T-cell (primary cell): Measurements from ENCODE around the gene PKIB. TPM values are rescaled to one million over a fixed set of nuclear protein-coding genes. Genes with fewer than 3 reads are reported as not detected.

Experiments used
- ATAC-seq, 4 experiments: fragments of 200-7000 bp in 3 of 4; fragments of 150-1000 bp in 1 of 4; cut with Tn5 transposase; replicated peaks in 1 of 4; 1 replicate in 3 of 4; 2 replicates in 1 of 4; pipeline ENCODE4 v1.10.0; 2021; ENCODE audit warnings: moderate library complexity in 3 of 4, mild to moderate bottlenecking in 2 of 4, moderate number of reproducible peaks in 1 of 4
- CTCF ChIA-PET, 2 donors: fragments of 300-600 bp; sonication (Branson Sonifier 250); formaldehyde crosslinking; loops; one replicate each; lab custom pipeline; 2022; ENCODE audit warnings: antibody characterized with exemption in 2 of 2; lab: Charles Lee
- POLR2A ChIA-PET, 2 donors: fragments of 300-600 bp; sonication (Branson Sonifier 250); formaldehyde crosslinking; loops; one replicate each; lab custom pipeline; 2022; ENCODE audit warnings: antibody characterized with exemption in 2 of 2; lab: Charles Lee
- DNase-seq, 35 experiments: peaks; one replicate each; pipeline versions ENCODE4 v3.0.0 to v3.0.0-alpha.2; 2013 to 2023
- H3K27ac ChIP-seq: one replicate; pipeline ENCODE4 v1.5.1; 2013; ENCODE audit warnings: low read length
- H3K27me3 ChIP-seq, 2 experiments: replicated peaks in 1 of 2; 1 replicate in 1 of 2; 2 replicates in 1 of 2; pipeline versions ENCODE4 v1.6.1 to v1.7.0; 2013; ENCODE audit warnings: low read length in 1 of 2, mixed read lengths in 1 of 2; ENCODE audit not compliant: control insufficient read depth in 2 of 2, insufficient read depth in 2 of 2; ENCODE audit errors: extremely low read depth in 1 of 2
- H3K36me3 ChIP-seq, 2 donors: 1 replicate in 1 of 2; 2 replicates in 1 of 2; pipeline versions ENCODE4 v1.6.1 to v1.7.0; 2013; ENCODE audit warnings: low read length in 1 of 2; ENCODE audit not compliant: control insufficient read depth in 2 of 2, insufficient read depth in 1 of 2; ENCODE audit errors: extremely low read depth in 1 of 2
- H3K4me1 ChIP-seq, 2 experiments: 1 replicate in 1 of 2; 2 replicates in 1 of 2; pipeline versions ENCODE4 v1.6.1 to v1.7.0; 2013; ENCODE audit warnings: low read length in 2 of 2, mixed read lengths in 1 of 2; ENCODE audit not compliant: insufficient read depth in 2 of 2, control insufficient read depth in 1 of 2; ENCODE audit errors: extremely low read depth in 1 of 2
- H3K4me3 ChIP-seq, 2 donors: 1 replicate in 1 of 2; 2 replicates in 1 of 2; pipeline versions ENCODE4 v1.5.1 to v1.7.0; 2013; ENCODE audit warnings: mild to moderate bottlenecking in 2 of 2, low read length in 1 of 2, moderate library complexity in 1 of 2; ENCODE audit not compliant: control insufficient read depth in 1 of 2; ENCODE audit errors: extremely low read depth in 1 of 2
- H3K9me3 ChIP-seq: 2 replicates; pipeline ENCODE4 v1.7.0; 2013
- H3K27ac Mint-ChIP-seq, 2 donors: one replicate each; pipeline ENCODE4 v1.8.0; 2020 to 2021; ENCODE audit warnings: mild to moderate bottlenecking in 2 of 2, mixed read lengths in 2 of 2
- H3K27me3 Mint-ChIP-seq, 2 donors: one replicate each; pipeline ENCODE4 v1.8.0; 2021 to 2022; ENCODE audit warnings: mixed read lengths in 2 of 2
- H3K36me3 Mint-ChIP-seq: one replicate; pipeline ENCODE4 v1.8.0; 2021; ENCODE audit warnings: mixed read lengths
- H3K4me1 Mint-ChIP-seq, 3 donors: one replicate each; pipeline ENCODE4 v1.8.0; 2020 to 2022; ENCODE audit warnings: mixed read lengths in 3 of 3, mild to moderate bottlenecking in 1 of 3
- H3K4me3 Mint-ChIP-seq, 3 donors: one replicate each; pipeline ENCODE4 v1.8.0; 2020 to 2022; ENCODE audit warnings: mild to moderate bottlenecking in 3 of 3, mixed read lengths in 3 of 3, moderate library complexity in 3 of 3
- H3K9me3 Mint-ChIP-seq, 3 donors: one replicate each; pipeline ENCODE4 v1.8.0; 2020 to 2022; ENCODE audit warnings: mixed read lengths in 3 of 3
- WGBS: methylation state at CpG from one replicate; pipeline ENCODE4 v1.1.5; 2013; ENCODE audit warnings: missing lambda C conversion rate; ENCODE audit not compliant: insufficient coverage; 5-methylcytosine and 5-hydroxymethylcytosine counted together
- total RNA-seq, 35 experiments: library from RNA in 6 of 35; stranded (reverse) in 6 of 35; fragments of 120-200 nt in 1 of 35; gene quantifications; one replicate each; pipeline versions ENCODE4 v1.2.1 to v1.2.4 and lab custom pipeline; 2013 to 2026

PKIB gene
- total RNA-seq, 5 donors from 2014 or later (not counting 1 experiment from before 2014, with no cell fraction given): 0.47 to 2.1 (median 1.1) TPM

- Histone ChIP-seq H3K4me3 (no peak overlapping the region), H3K36me3 (no peaks in the 10 kb centered on the region), H3K27ac (no peak overlapping the region), H3K27me3 (no peaks in the 10 kb centered on the region), H3K9me3 (no peaks in the 10 kb centered on the region), H3K4me1 (no peaks in the 10 kb centered on the region)
- WGBS: no CpG with 5 or more reads among the region's 2 CpGs
- DNase-seq: no peak
- Mint-ChIP-seq H3K9me3 (no peaks in the 10 kb centered on the region), H3K36me3 (no peaks in the 10 kb centered on the region), H3K27me3 (peaks cover 0 to 3% of the 10 kb centered on the region in 2 donors), H3K4me1 (no peaks in the 10 kb centered on the region), H3K4me3 (no peak overlapping the region), H3K27ac (no peak overlapping the region)
- ChIA-PET POLR2A (no interaction called here), CTCF (no interaction called here)
- no peak for ATAC-seq
Measured at GRCh38 chr6:122676688-122677087, 66.5 kb downstream of the PKIB start.

- Histone ChIP-seq H3K36me3 (no peaks in the 10 kb centered on the region), H3K9me3 (no peaks in the 10 kb centered on the region), H3K27me3 (no peaks in the 10 kb centered on the region), H3K4me1 (no peaks in the 10 kb centered on the region), H3K27ac (no peak overlapping the region), H3K4me3 (no peak overlapping the region)
- 75% methylated on average over 1 of the region's 1 CpG for WGBS
- Mint-ChIP-seq H3K9me3 (no peaks in the 10 kb centered on the region), H3K4me3 (no peak overlapping the region), H3K4me1 (no peaks in the 10 kb centered on the region), H3K27ac (no peak overlapping the region), H3K27me3 (peaks cover 0 to 3% of the 10 kb centered on the region in 2 donors), H3K36me3 (no peaks in the 10 kb centered on the region)
- ChIA-PET CTCF (interaction anchor here in 1 of 2 donors (0.6 kb wide), 1 partner anchor 400 kb away, joined by 4 read pairs; no protein-coding TSS in a partner anchor), POLR2A (no interaction called here)
- ATAC-seq (no peak), DNase-seq (no peak)
Measured at GRCh38 chr6:122677406-122677805, 67.2 kb downstream of the PKIB start.

GRCh38 chr6:122678841-122679240 is 68.6 kb downstream of the PKIB start:
- Histone ChIP-seq H3K9me3 (no peaks in the 10 kb centered on the region), H3K27ac (no peak overlapping the region), H3K4me3 (no peak overlapping the region), H3K36me3 (no peaks in the 10 kb centered on the region), H3K4me1 (no peaks in the 10 kb centered on the region), H3K27me3 (no peaks in the 10 kb centered on the region)
- 79% methylated on average over 3 of the region's 3 CpGs for WGBS
- no peaks in the 10 kb centered on the region for H3K4me1 Mint-ChIP-seq
- ATAC-seq (no peak), DNase-seq (no peak)
- peaks cover 0 to 3% of the 10 kb centered on the region in 2 donors for H3K27me3 Mint-ChIP-seq
- H3K9me3 Mint-ChIP-seq: no peaks in the 10 kb centered on the region
- no peak overlapping the region for H3K4me3 Mint-ChIP-seq
- H3K27ac Mint-ChIP-seq: no peak overlapping the region
- CTCF ChIA-PET: no interaction called here
- POLR2A ChIA-PET: no interaction called here
- H3K36me3 Mint-ChIP-seq: no peaks in the 10 kb centered on the region

- no peak overlapping the region for H3K27ac Mint-ChIP-seq
- no peaks in the 10 kb centered on the region for H3K4me1 Mint-ChIP-seq
- H3K36me3 Mint-ChIP-seq: no peaks in the 10 kb centered on the region
- H3K4me3 Mint-ChIP-seq: no peak overlapping the region
- H3K27me3 Mint-ChIP-seq: peaks cover 0 to 3% of the 10 kb centered on the region in 2 donors
- no peak for DNase-seq
- 100% methylated on average over 1 of the region's 3 CpGs for WGBS
- ATAC-seq: no peak
- no peak overlapping the region for H3K4me3 ChIP-seq
- H3K9me3 ChIP-seq: no peaks in the 10 kb centered on the region
- H3K36me3 ChIP-seq: no peaks in the 10 kb centered on the region
- POLR2A ChIA-PET: no interaction called here
- H3K27ac ChIP-seq: no peak overlapping the region
- no peaks in the 10 kb centered on the region for H3K9me3 Mint-ChIP-seq
- no peaks in the 10 kb centered on the region for H3K4me1 ChIP-seq
- no peaks in the 10 kb centered on the region for H3K27me3 ChIP-seq
- CTCF ChIA-PET: no interaction called here
Measured at GRCh38 chr6:122681705-122682104, 71.5 kb downstream of the PKIB start.

DNA sequence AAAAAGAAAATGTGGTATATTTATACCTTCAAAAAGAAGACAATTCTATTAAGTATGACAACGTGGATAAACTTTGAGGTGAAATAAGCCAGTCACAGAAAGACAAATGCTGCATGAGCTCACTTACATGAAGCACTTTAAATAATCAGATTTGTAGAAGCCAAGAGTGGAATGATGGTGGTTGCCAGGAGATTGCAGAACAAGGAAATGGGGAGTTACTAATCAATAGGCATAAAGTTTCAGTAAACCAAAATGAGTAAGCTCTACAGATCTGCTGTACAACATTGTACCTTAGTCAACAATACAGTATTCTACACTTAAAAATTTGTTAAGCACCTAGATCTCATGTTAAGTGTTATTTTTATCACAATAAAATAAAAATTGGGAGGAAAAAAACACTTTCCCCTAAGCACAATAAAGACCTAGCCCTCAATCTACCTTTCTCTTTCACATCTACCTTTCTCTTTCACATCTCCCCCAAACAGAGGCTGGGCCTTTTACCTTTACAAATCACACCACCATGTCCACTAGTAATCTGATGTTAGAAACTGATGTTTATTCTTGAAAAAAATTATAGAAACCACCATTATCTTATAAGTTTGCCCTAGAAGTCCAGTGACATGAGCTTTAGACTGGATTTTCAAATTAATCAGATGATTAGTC is 73.9 kb downstream of the PKIB start:
- WGBS: no CpG with 5 or more reads among the region's 1 CpG
- POLR2A ChIA-PET: no interaction called here

DNA sequence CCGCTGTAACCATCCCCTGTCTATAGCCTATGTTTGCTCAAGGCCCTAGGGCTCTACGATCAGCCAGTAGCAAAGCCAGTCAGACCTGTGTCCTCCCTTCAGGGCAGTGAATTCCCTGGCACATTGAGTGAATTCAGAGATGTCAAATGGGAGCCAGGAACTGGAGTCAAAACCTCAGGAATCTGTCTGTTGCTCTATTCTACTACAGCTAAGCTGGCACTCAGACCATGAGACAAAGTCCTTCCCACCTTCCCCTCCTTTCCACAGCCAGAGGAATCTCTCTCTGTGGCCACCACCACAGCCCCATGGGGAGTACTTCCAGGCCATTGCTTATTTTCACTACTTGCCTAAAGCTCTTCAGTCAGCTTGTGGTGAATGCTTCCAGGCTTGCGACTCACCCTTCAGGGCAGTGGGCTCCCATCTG is 82.0 kb downstream of the PKIB start:
- Histone ChIP-seq H3K36me3 (no peaks in the 10 kb centered on the region), H3K4me3 (no peak overlapping the region), H3K9me3 (no peaks in the 10 kb centered on the region), H3K27ac (no peak overlapping the region), H3K27me3 (peaks cover 0 to 3% of the 10 kb centered on the region in 2 experiments), H3K4me1 (no peaks in the 10 kb centered on the region)
- no peak for ATAC-seq
- H3K27me3 Mint-ChIP-seq: peaks cover 7 to 17% of the 10 kb centered on the region in 2 donors
- no peak overlapping the region for H3K27ac Mint-ChIP-seq
- H3K36me3 Mint-ChIP-seq: no peaks in the 10 kb centered on the region
- H3K4me3 Mint-ChIP-seq: no peak overlapping the region
- no peaks in the 10 kb centered on the region for H3K4me1 Mint-ChIP-seq
- DNase-seq: no peak
- peaks cover 0 to 14% (median 4%) of the 10 kb centered on the region in 3 donors for H3K9me3 Mint-ChIP-seq
- POLR2A ChIA-PET: no interaction called here
- CTCF ChIA-PET: no interaction called here
- WGBS: 48% methylated on average over 3 of the region's 3 CpGs

More for the DNA sequence above, 73.9 kb downstream of the PKIB start:
- no peaks in the 10 kb centered on the region for H3K36me3 Mint-ChIP-seq
- CTCF ChIA-PET: no interaction called here
- peaks cover 0 to 2% (median 0%) of the 10 kb centered on the region in 3 donors for H3K9me3 Mint-ChIP-seq
- Histone ChIP-seq H3K9me3 (no peaks in the 10 kb centered on the region), H3K27me3 (no peaks in the 10 kb centered on the region), H3K4me1 (no peaks in the 10 kb centered on the region), H3K4me3 (no peak overlapping the region), H3K27ac (no peak overlapping the region), H3K36me3 (no peaks in the 10 kb centered on the region)
- H3K4me1 Mint-ChIP-seq: no peaks in the 10 kb centered on the region
- ATAC-seq: no peak
- H3K27ac Mint-ChIP-seq: no peak overlapping the region
- H3K4me3 Mint-ChIP-seq: no peak overlapping the region
- H3K27me3 Mint-ChIP-seq: peaks cover 0 to 3% of the 10 kb centered on the region in 2 donors
- DNase-seq: no peak
